GM23338 (cell line): ENCODE data around the gene DTYMK.

Source experiments
- CREB1 ChIP-seq: fragments of 250-450 bp; sonication (Bioruptor Pico); IDR thresholded peaks from 2 replicates; pipeline ENCODE4 v1.5.0; 2020; ENCODE audit warnings: low read depth, mild to moderate bottlenecking, moderate library complexity
- EZH2 ChIP-seq: fragments of 200-600 bp; sonication (generic); IDR thresholded peaks from one replicate; pipeline ENCODE4 v1.8.0; 2017; ENCODE audit warnings: antibody characterized with exemption, mild to moderate bottlenecking, low read depth; ENCODE audit not compliant: unreplicated experiment
- EZH2phosphoT487 ChIP-seq: fragments of 200-600 bp; sonication (generic); IDR thresholded peaks from one replicate; pipeline ENCODE4 v1.8.1; 2018; ENCODE audit warnings: antibody characterized with exemption; ENCODE audit not compliant: unreplicated experiment
- JUNB ChIP-seq: IDR thresholded peaks from one replicate; pipeline ENCODE4 v1.6.1; 2016; ENCODE audit warnings: antibody characterized with exemption; ENCODE audit not compliant: unreplicated experiment
- NANOG ChIP-seq: IDR thresholded peaks from 2 replicates; pipeline ENCODE4 v1.6.1; 2016; ENCODE audit warnings: antibody characterized with exemption, borderline replicate concordance
- POLR2AphosphoS5 ChIP-seq: IDR thresholded peaks from 2 replicates; pipeline ENCODE4 v1.6.1; 2016; ENCODE audit warnings: antibody characterized with exemption, low read depth
- REST ChIP-seq: IDR thresholded peaks from one replicate; pipeline ENCODE4 v1.6.1; 2018; ENCODE audit warnings: antibody characterized with exemption; ENCODE audit not compliant: unreplicated experiment
- ZNF331 ChIP-seq: fragments of 250-450 bp; sonication (Bioruptor Pico); IDR thresholded peaks from 2 replicates; pipeline ENCODE4 v1.5.0; 2020; ENCODE audit warnings: low read depth, mild to moderate bottlenecking, moderate library complexity
- TF ChIP-seq, protein P1 (sequence below): IDR thresholded peaks from 2 replicates; pipeline ENCODE4 v1.6.1; 2016; ENCODE audit warnings: antibody characterized with exemption
- TF ChIP-seq, protein P2 (sequence below), 2 experiments: fragments of 200-600 bp in 1 of 2; sonication (generic) in 1 of 2; conservative IDR thresholded peaks; 2 replicates each; pipeline versions ENCODE4 v1.5.1 to v1.6.1; 2016 to 2017; ENCODE audit warnings: antibody characterized with exemption in 2 of 2, low read depth in 2 of 2, mild to moderate bottlenecking in 2 of 2, moderate library complexity in 1 of 2

- TF ChIP-seq, protein P1, sequence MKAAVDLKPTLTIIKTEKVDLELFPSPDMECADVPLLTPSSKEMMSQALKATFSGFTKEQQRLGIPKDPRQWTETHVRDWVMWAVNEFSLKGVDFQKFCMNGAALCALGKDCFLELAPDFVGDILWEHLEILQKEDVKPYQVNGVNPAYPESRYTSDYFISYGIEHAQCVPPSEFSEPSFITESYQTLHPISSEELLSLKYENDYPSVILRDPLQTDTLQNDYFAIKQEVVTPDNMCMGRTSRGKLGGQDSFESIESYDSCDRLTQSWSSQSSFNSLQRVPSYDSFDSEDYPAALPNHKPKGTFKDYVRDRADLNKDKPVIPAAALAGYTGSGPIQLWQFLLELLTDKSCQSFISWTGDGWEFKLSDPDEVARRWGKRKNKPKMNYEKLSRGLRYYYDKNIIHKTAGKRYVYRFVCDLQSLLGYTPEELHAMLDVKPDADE: no peak
- TF ChIP-seq, protein P2, sequence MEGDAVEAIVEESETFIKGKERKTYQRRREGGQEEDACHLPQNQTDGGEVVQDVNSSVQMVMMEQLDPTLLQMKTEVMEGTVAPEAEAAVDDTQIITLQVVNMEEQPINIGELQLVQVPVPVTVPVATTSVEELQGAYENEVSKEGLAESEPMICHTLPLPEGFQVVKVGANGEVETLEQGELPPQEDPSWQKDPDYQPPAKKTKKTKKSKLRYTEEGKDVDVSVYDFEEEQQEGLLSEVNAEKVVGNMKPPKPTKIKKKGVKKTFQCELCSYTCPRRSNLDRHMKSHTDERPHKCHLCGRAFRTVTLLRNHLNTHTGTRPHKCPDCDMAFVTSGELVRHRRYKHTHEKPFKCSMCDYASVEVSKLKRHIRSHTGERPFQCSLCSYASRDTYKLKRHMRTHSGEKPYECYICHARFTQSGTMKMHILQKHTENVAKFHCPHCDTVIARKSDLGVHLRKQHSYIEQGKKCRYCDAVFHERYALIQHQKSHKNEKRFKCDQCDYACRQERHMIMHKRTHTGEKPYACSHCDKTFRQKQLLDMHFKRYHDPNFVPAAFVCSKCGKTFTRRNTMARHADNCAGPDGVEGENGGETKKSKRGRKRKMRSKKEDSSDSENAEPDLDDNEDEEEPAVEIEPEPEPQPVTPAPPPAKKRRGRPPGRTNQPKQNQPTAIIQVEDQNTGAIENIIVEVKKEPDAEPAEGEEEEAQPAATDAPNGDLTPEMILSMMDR (conservative IDR thresholded peaks at IDR 0.05; ENCODE audit: low read depth in 2 of 2): no peak
- TF ChIP-seq REST (no peak), NANOG (no peak), EZH2 (no peak), POLR2AphosphoS5 (no peak), EZH2phosphoT487 (no peak), CREB1 (CRISPR knock-in tag) (no peak), JUNB (no peak), ZNF331 (CRISPR knock-in tag) (no peak)
Observed at GRCh38 chr2:241638940-241639339, 47.7 kb downstream of the DTYMK start.
